Measurements from ENCODE around the gene ATOX1. TPM values are rescaled to one million over a fixed set of nuclear protein-coding genes. Genes with fewer than 3 reads are reported as not detected.
"Not testable (repeated sequence)": the region's sequence is repeated elsewhere in the genome, so short reads cannot be mapped to it uniquely, and the experiment has no call there.

Gene ATOX1
- total RNA-seq, 2 donors from 2014 or later: 6.3 to 39.7 TPM

DNA sequence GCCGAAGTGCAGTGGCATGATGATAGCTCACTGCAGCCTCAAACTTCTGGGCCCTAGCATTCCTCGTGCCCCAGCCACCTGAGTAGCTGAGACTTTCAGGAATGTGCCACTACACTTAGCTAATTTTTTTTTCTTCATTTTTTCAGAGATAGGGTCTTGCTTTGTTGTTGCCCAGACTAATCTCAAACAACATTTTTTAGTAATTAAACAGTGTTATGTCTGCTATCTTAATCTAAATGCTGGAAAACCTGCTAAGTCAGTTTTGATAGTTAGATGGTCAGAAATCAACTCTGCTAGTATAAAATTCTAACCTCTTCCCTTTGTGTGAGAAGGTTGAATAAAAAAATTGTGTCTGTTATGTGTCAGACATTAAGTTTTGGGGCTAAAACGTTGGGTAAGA lies 25.7 kb upstream of the ATOX1 start:
- no peaks in the 10 kb centered on the region for H3K9me3 ChIP-seq
- H3K27ac ChIP-seq: no peak overlapping the region
- ATAC-seq (no peak), DNase-seq (no peak)
- H3K36me3 ChIP-seq (replicated peaks in 1 of 2; ENCODE audit: insufficient read depth in 1 of 2, low read depth in 2 of 2): no peaks in the 10 kb centered on the region
- no peaks in the 10 kb centered on the region for H3K27me3 ChIP-seq
- H3K4me1 ChIP-seq: peaks cover 50% of the 10 kb centered on the region
- intact Hi-C loops (cut with DNase I): no loop called here
- WGBS, 2 donors: 29 to 41% methylated on average over 3 of the region's 3 CpGs
- H3K4me3 ChIP-seq: no peak overlapping the region
- TF ChIP-seq, protein P1, sequence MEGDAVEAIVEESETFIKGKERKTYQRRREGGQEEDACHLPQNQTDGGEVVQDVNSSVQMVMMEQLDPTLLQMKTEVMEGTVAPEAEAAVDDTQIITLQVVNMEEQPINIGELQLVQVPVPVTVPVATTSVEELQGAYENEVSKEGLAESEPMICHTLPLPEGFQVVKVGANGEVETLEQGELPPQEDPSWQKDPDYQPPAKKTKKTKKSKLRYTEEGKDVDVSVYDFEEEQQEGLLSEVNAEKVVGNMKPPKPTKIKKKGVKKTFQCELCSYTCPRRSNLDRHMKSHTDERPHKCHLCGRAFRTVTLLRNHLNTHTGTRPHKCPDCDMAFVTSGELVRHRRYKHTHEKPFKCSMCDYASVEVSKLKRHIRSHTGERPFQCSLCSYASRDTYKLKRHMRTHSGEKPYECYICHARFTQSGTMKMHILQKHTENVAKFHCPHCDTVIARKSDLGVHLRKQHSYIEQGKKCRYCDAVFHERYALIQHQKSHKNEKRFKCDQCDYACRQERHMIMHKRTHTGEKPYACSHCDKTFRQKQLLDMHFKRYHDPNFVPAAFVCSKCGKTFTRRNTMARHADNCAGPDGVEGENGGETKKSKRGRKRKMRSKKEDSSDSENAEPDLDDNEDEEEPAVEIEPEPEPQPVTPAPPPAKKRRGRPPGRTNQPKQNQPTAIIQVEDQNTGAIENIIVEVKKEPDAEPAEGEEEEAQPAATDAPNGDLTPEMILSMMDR (IDR thresholded peaks at IDR 0.05): no peak
- no peak for TF ChIP-seq POLR2A (IDR thresholded peaks at IDR 0.05)

DNA sequence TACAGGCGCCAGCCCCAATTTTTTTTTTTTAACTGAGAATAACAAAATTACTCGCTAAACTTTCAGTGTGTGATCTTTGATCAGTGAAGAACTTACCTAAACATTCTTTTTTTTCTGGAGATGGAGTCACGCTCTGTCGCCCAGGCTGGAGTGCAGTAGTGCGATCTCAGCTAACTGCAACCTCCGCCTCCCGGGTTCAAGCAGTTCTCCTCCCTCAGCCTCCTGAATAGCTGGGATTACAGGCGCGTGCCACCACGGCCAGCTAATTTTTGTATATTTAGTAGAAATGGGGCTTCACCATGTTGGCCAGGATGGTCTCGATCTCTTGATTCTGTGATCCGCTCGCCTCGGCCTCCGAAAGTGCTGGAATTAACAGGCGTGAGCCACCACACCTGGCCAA lies 25.2 kb upstream of the ATOX1 start:
- WGBS, 2 donors: 96 to 97% methylated on average over 16 of the region's 16 CpGs

DNA sequence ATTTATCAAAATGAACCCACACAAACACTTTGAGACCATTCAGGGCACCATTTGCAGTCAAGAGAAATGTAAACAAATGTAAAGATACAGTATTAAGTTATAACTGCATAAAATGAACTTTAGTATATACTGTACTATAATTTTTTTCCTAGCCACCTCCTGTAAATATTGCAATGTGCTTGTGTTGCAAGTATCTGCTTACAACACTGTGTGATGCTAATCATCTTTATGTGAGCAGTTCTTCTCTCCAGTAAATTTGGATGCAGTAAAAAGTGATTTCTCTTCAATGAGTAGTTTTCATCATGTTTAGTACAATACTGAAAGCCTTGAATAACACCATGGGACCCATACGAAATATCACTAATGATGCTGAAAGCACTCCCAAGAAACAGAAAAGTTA lies 22.8 kb upstream of the ATOX1 start:
- intact Hi-C loops (cut with DNase I): no loop called here
- Histone ChIP-seq H3K4me1 (peaks cover 66% of the 10 kb centered on the region), H3K27ac (no peak overlapping the region), H3K4me3 (no peak overlapping the region), H3K9me3 (no peaks in the 10 kb centered on the region), H3K36me3 (replicated peaks in 1 of 2; ENCODE audit: insufficient read depth in 1 of 2, low read depth in 2 of 2) (no peaks in the 10 kb centered on the region), H3K27me3 (no peaks in the 10 kb centered on the region)
- 45 to 46% methylated on average over 1 of the region's 1 CpG for WGBS, 2 donors
- no peak for TF ChIP-seq POLR2A (IDR thresholded peaks at IDR 0.05)
- TF ChIP-seq, protein P1 (IDR thresholded peaks at IDR 0.05): no peak
- DNase-seq (no peak), ATAC-seq (no peak)

More for the DNA sequence above, 25.2 kb upstream of the ATOX1 start:
- H3K27ac ChIP-seq; H3K27me3 ChIP-seq; DNase-seq; H3K4me3 ChIP-seq; H3K36me3 ChIP-seq (replicated peaks in 1 of 2; ENCODE audit: insufficient read depth in 1 of 2, low read depth in 2 of 2); intact Hi-C loops (cut with DNase I); ATAC-seq; H3K9me3 ChIP-seq: not testable (repeated sequence)
- peaks cover 55% of the 10 kb centered on the region for H3K4me1 ChIP-seq

DNA sequence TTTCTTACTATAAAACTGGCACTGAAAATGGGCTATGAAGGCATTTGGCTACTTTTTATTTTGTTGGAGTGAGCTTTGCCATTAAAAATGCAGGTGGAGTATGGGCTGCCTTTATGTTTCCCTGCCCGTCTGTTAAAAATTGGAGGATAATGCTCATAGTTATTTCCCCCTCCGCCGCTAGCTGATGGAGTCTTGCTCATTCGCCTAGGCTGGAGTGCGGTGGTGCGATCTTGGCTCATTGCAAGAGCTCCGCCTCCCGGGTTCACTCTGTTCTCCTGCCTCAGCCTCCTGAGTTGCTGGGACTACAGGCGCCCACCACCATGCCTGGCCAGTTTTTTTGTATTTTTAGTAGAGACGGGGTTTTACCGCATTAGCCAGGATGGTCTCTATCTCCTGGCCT lies 21.9 kb upstream of the ATOX1 start:
- Histone ChIP-seq H3K4me3 (no peak overlapping the region), H3K36me3 (replicated peaks in 1 of 2; ENCODE audit: insufficient read depth in 1 of 2, low read depth in 2 of 2) (no peaks in the 10 kb centered on the region), H3K9me3 (no peaks in the 10 kb centered on the region), H3K4me1 (peaks cover 75% of the 10 kb centered on the region), H3K27me3 (no peaks in the 10 kb centered on the region), H3K27ac (no peak overlapping the region)
- ATAC-seq: no peak
- WGBS, 2 donors: 85 to 96% methylated on average over 11 of the region's 11 CpGs
- intact Hi-C loops (cut with DNase I): no loop called here
- no peak for DNase-seq
- TF ChIP-seq, protein P1 (IDR thresholded peaks at IDR 0.05): no peak
- no peak for TF ChIP-seq POLR2A (IDR thresholded peaks at IDR 0.05)

DNA sequence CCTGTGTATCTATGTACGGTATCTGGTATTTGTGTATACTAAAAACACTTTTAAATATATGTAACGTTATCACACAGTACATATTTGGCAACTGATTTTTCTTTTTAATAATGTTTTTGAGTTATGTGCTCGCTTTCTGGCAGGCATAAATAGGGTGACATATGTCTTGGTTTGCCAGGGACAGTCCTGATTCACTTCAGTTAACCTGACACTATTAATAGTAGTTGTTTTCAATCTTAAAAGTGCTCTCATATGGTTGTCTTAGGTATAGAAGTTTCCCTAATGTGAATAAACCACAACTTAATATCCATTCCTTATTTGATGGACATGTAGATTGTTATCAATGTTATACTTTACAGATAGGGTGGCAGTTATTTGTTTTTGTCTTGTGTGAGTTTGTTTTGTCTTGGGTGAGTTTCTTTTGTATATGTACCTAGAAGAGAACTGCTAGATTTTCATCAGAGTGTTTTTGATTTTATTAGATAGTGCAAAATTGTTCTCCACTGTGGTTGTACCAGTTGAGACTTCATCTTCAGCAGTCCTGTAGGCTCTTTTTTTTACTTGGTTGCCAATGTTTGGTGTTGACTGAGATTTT lies 21.2 kb upstream of the ATOX1 start:
- H3K4me3 ChIP-seq: no peak overlapping the region
- H3K36me3 ChIP-seq (replicated peaks in 1 of 2; ENCODE audit: insufficient read depth in 1 of 2, low read depth in 2 of 2): no peaks in the 10 kb centered on the region
- no peaks in the 10 kb centered on the region for H3K27me3 ChIP-seq
- ATAC-seq (no peak), DNase-seq (no peak)
- intact Hi-C loops (cut with DNase I): no loop called here
- H3K9me3 ChIP-seq: no peaks in the 10 kb centered on the region
- WGBS, 2 donors: 60 to 63% methylated on average over 3 of the region's 3 CpGs
- no peak overlapping the region for H3K27ac ChIP-seq
- H3K4me1 ChIP-seq: peaks cover 76% of the 10 kb centered on the region
- TF ChIP-seq, protein P1 (IDR thresholded peaks at IDR 0.05): no peak
